Neural cell (in vitro differentiated cells): ENCODE measurements around the gene HTD2. TPM values are rescaled to one million over a fixed set of nuclear protein-coding genes. Genes with fewer than 3 reads are reported as not detected.

Experiments used
- H2AFZ ChIP-seq: fragments of 200-600, 300-800 bp; sonication (generic), shearing (Covaris generic); 2 replicates; pipeline ENCODE4 v1.6.0; 2014; ENCODE audit warnings: low read depth, mild to moderate bottlenecking, antibody characterized with exemption, low read length, moderate library complexity
- H3F3A ChIP-seq: fragments of 200-600 bp; shearing (Covaris generic); 2 replicates; pipeline ENCODE4 v1.6.1; 2016; ENCODE audit warnings: mild to moderate bottlenecking, moderate library complexity, mixed read lengths, antibody characterized with exemption, low read length; ENCODE audit not compliant: insufficient read depth, poor library complexity, severe bottlenecking
- H3K27ac ChIP-seq: fragments of 200-600, 300-800 bp; sonication (generic), shearing (Covaris generic); 2 replicates; pipeline ENCODE4 v1.5.1; 2014; ENCODE audit warnings: mild to moderate bottlenecking, low read length, moderate library complexity
- H3K27me3 ChIP-seq: fragments of 300-800, 200-600 bp; sonication (generic), shearing (Covaris generic); 2 replicates; pipeline ENCODE4 v1.6.0; 2014; ENCODE audit warnings: mild to moderate bottlenecking, low read depth, low read length, moderate library complexity; ENCODE audit not compliant: insufficient read depth
- H3K36me3 ChIP-seq: fragments of 300-800, 200-600 bp; sonication (generic), shearing (Covaris generic); 2 replicates; pipeline ENCODE4 v1.5.1; 2014; ENCODE audit warnings: mild to moderate bottlenecking, antibody characterized with exemption, low read length, moderate library complexity; ENCODE audit not compliant: insufficient read depth
- H3K4me2 ChIP-seq: fragments of 300-800, 200-600 bp; sonication (generic), shearing (Covaris generic); 2 replicates; pipeline ENCODE4 v1.6.0; 2014; ENCODE audit warnings: mild to moderate bottlenecking, low read length
- H3K4me3 ChIP-seq: fragments of 300-800, 200-600 bp; sonication (generic), shearing (Covaris generic); 2 replicates; pipeline ENCODE4 v1.5.1; 2014; ENCODE audit warnings: mild to moderate bottlenecking, low read length, moderate library complexity
- H3K79me2 ChIP-seq: fragments of 200-600 bp; shearing (Covaris generic); replicated peaks from 2 replicates; pipeline ENCODE4 v1.6.0; 2014; ENCODE audit warnings: mild to moderate bottlenecking, low read length, moderate library complexity; ENCODE audit not compliant: insufficient read depth
- H3K9ac ChIP-seq: fragments of 300-800, 200-600 bp; sonication (generic), shearing (Covaris generic); 2 replicates; pipeline ENCODE4 v1.6.1; 2016; ENCODE audit warnings: mild to moderate bottlenecking, low read length, mixed read lengths
- H3K9me2 ChIP-seq: fragments of 200-600 bp; shearing (Covaris generic); 2 replicates; pipeline ENCODE4 v1.6.1; 2016; ENCODE audit warnings: mild to moderate bottlenecking, low read length, mixed read lengths; ENCODE audit not compliant: insufficient read depth
- H3K9me3 ChIP-seq: fragments of 200-600, 300-800 bp; sonication (generic), shearing (Covaris generic); 2 replicates; pipeline ENCODE4 v1.6.1; 2016; ENCODE audit warnings: mild to moderate bottlenecking, mixed run types, low read length, moderate library complexity, mixed read lengths
- H4K20me1 ChIP-seq: fragments of 200-600 bp; shearing (Covaris generic); 2 replicates; pipeline ENCODE4 v1.6.1; 2016; ENCODE audit warnings: mild to moderate bottlenecking, mixed run types; ENCODE audit not compliant: insufficient read depth
- CTCF ChIP-seq: fragments of 450-650 bp; IDR thresholded peaks from 2 replicates; pipeline ENCODE4 v1.5.1; 2014; ENCODE audit warnings: antibody characterized with exemption, mild to moderate bottlenecking, moderate library complexity; ENCODE audit not compliant: poor library complexity, severe bottlenecking
- EP300 ChIP-seq: fragments of 450-650 bp; conservative IDR thresholded peaks from 2 replicates; pipeline ENCODE4 v1.6.1; 2014; ENCODE audit warnings: antibody characterized with exemption, mild to moderate bottlenecking, moderate library complexity; ENCODE audit not compliant: poor library complexity, severe bottlenecking
- EZH2 ChIP-seq: fragments of 200-600, 300-800 bp; shearing (Covaris generic), sonication (generic); IDR thresholded peaks from 2 replicates; pipeline ENCODE4 v1.6.1; 2014; ENCODE audit warnings: antibody characterized with exemption, low read length, borderline replicate concordance, mild to moderate bottlenecking; ENCODE audit not compliant: insufficient read depth, poor library complexity, severe bottlenecking
- MXI1 ChIP-seq: fragments of 450-650 bp; conservative IDR thresholded peaks from 2 replicates; pipeline ENCODE4 v1.6.1; 2014; ENCODE audit warnings: antibody characterized with exemption, mild to moderate bottlenecking; ENCODE audit not compliant: poor library complexity, severe bottlenecking
- POLR2AphosphoS5 ChIP-seq: IDR thresholded peaks from 2 replicates; pipeline ENCODE4 v1.6.1; 2012
- RAD21 ChIP-seq: fragments of 450-650 bp; conservative IDR thresholded peaks from 2 replicates; pipeline ENCODE4 v1.6.1; 2014; ENCODE audit warnings: antibody characterized with exemption, mild to moderate bottlenecking, moderate library complexity
- REST ChIP-seq: IDR thresholded peaks from 2 replicates; pipeline ENCODE4 v1.6.1; 2012; ENCODE audit warnings: borderline replicate concordance
- SMC3 ChIP-seq: fragments of 450-650 bp; conservative IDR thresholded peaks from 2 replicates; pipeline ENCODE4 v1.6.1; 2014; ENCODE audit warnings: antibody characterized with exemption, mild to moderate bottlenecking, moderate library complexity; ENCODE audit not compliant: poor library complexity
- TAF1 ChIP-seq: IDR thresholded peaks from 2 replicates; pipeline ENCODE4 v1.6.1; 2012; ENCODE audit warnings: low read depth
- polyA plus RNA-seq: library from polyadenylated mRNA; depleted of rRNA; stranded (reverse); fragments of >200 nt; gene quantifications from 2 replicates; pipeline ENCODE4 v1.2.3, GENCODE V29; 2014

Gene HTD2
- polyA plus RNA-seq, 1 donor from 2014 or later = 19.0 TPM

GRCh38 chr3:58321791-58322190 lies 15.5 kb downstream of the HTD2 start:
- no peak overlapping the region for H2AFZ ChIP-seq
- H3K9ac ChIP-seq = no peak overlapping the region
- H3K9me2 ChIP-seq = no peaks in the 10 kb centered on the region
- H3K27me3 ChIP-seq = no peaks in the 10 kb centered on the region
- no peaks in the 10 kb centered on the region for H3K79me2 ChIP-seq
- no peaks in the 10 kb centered on the region for H3K36me3 ChIP-seq
- no peaks in the 10 kb centered on the region for H3K9me3 ChIP-seq
- H3K27ac ChIP-seq = no peak overlapping the region
- no peak overlapping the region for H3K4me2 ChIP-seq
- no peaks in the 10 kb centered on the region for H4K20me1 ChIP-seq
- no peak for TF ChIP-seq EZH2
- no peak for TF ChIP-seq MXI1
- no peak for TF ChIP-seq SMC3
- TF ChIP-seq POLR2AphosphoS5 = no peak
- TF ChIP-seq EP300 = no peak
- no peak for TF ChIP-seq REST
- TF ChIP-seq RAD21 = no peak
- no peak for TF ChIP-seq TAF1
- TF ChIP-seq CTCF = no peak
- no peaks in the 10 kb centered on the region for H3F3A ChIP-seq
- no peak overlapping the region for H3K4me3 ChIP-seq

GRCh38 chr3:58322793-58323192 lies 16.5 kb downstream of the HTD2 start:
- Histone ChIP-seq H3K9ac (no peak overlapping the region), H2AFZ (no peak overlapping the region), H3K27me3 (no peaks in the 10 kb centered on the region), H3K4me2 (no peak overlapping the region), H3K27ac (peak overlapping the region; percentile 83), H3K4me3 (no peak overlapping the region), H4K20me1 (no peaks in the 10 kb centered on the region), H3K36me3 (no peaks in the 10 kb centered on the region), H3F3A (no peaks in the 10 kb centered on the region), H3K79me2 (no peaks in the 10 kb centered on the region), H3K9me3 (no peaks in the 10 kb centered on the region), H3K9me2 (no peaks in the 10 kb centered on the region)
- TF ChIP-seq MXI1 (no peak), SMC3 (no peak), CTCF (no peak), POLR2AphosphoS5 (no peak), EZH2 (no peak), TAF1 (no peak), REST (no peak), EP300 (no peak), RAD21 (no peak)
